Thyroid gland (tissue), 4 donors: ENCODE data around the gene C3orf18. TPM values are rescaled to one million over a fixed set of nuclear protein-coding genes. Genes with fewer than 3 reads are reported as not detected.

Experiments
- DNase-seq, 2 donors: peaks; one replicate each; pipeline ENCODE4 v3.0.0-alpha.2; 2019
- H3K27ac ChIP-seq, 3 donors: fragments of 200-600 bp; sonication (generic); 1 replicate in 2 of 3; 2 replicates in 1 of 3; pipeline ENCODE4 v1.5.1; 2016 to 2019; ENCODE audit warnings: mild to moderate bottlenecking in 1 of 3, moderate library complexity in 1 of 3
- H3K27me3 ChIP-seq: fragments of 200-600 bp; sonication (generic); one replicate; pipeline ENCODE4 v1.5.1; 2019
- H3K36me3 ChIP-seq, 2 donors: fragments of 200-600 bp; sonication (generic); one replicate each; pipeline ENCODE4 v1.5.1; 2016 to 2019
- H3K4me1 ChIP-seq, 2 donors: fragments of 200-600 bp; sonication (generic); one replicate each; pipeline ENCODE4 v1.5.1; 2017 to 2019
- H3K4me3 ChIP-seq, 3 donors: fragments of 200-600 bp; sonication (generic); replicated peaks in 1 of 3; 1 replicate in 2 of 3; 2 replicates in 1 of 3; pipeline ENCODE4 v1.5.1; 2016; ENCODE audit warnings: mild to moderate bottlenecking in 1 of 3
- H3K9me3 ChIP-seq: fragments of 200-600 bp; sonication (generic); one replicate; pipeline ENCODE4 v1.5.1; 2017
- POLR2A ChIP-seq, 2 donors: fragments of 450-650 bp; IDR thresholded peaks; one replicate each; pipeline ENCODE4 v1.6.1; 2017; ENCODE audit warnings: antibody characterized with exemption in 2 of 2, mild to moderate bottlenecking in 2 of 2, moderate library complexity in 1 of 2
- WGBS, 2 donors: methylation state at CpG; one replicate each; pipeline ENCODE4 v1.1.5; 2017; 5-methylcytosine and 5-hydroxymethylcytosine counted together
- intact Hi-C: fragments of 100-400 bp; cut with DNase I; formaldehyde crosslinking; loops from one replicate; pipeline ENCODE4 v1.15.1; 2023
- total RNA-seq, 4 donors: library from RNA; depleted of rRNA; stranded (reverse); fragments of >200 nt; gene quantifications; one replicate each; pipeline ENCODE4 v1.2.3, GENCODE V29; 2016
- TF ChIP-seq, protein P1 (sequence below), 6 experiments: fragments of 200-600 bp in 3 of 6; fragments of 450-650 bp in 3 of 6; sonication (generic) in 3 of 6; IDR thresholded peaks; one replicate each; pipeline ENCODE4 v1.5.1; 2016 to 2019; ENCODE audit warnings: antibody characterized with exemption in 6 of 6, mild to moderate bottlenecking in 2 of 6, inconsistent platforms in 1 of 6, moderate library complexity in 1 of 6

Gene C3orf18
- total RNA-seq, 4 donors from 2014 or later = 19.6 to 22.0 (median 20.3) TPM

- H3K9me3 ChIP-seq = no peaks in the 10 kb centered on the region
- H3K4me1 ChIP-seq = no peaks in the 10 kb centered on the region
- H3K4me3 ChIP-seq = no peak overlapping the region
- intact Hi-C loops = no loop called here
- WGBS, 2 donors = 93 to 98% methylated on average over 3 of the region's 3 CpGs
- no peak for DNase-seq
- H3K27ac ChIP-seq = no peak overlapping the region
- H3K27me3 ChIP-seq = no peaks in the 10 kb centered on the region
- TF ChIP-seq, protein P1, sequence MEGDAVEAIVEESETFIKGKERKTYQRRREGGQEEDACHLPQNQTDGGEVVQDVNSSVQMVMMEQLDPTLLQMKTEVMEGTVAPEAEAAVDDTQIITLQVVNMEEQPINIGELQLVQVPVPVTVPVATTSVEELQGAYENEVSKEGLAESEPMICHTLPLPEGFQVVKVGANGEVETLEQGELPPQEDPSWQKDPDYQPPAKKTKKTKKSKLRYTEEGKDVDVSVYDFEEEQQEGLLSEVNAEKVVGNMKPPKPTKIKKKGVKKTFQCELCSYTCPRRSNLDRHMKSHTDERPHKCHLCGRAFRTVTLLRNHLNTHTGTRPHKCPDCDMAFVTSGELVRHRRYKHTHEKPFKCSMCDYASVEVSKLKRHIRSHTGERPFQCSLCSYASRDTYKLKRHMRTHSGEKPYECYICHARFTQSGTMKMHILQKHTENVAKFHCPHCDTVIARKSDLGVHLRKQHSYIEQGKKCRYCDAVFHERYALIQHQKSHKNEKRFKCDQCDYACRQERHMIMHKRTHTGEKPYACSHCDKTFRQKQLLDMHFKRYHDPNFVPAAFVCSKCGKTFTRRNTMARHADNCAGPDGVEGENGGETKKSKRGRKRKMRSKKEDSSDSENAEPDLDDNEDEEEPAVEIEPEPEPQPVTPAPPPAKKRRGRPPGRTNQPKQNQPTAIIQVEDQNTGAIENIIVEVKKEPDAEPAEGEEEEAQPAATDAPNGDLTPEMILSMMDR (IDR thresholded peaks at IDR 0.05) = no peak
- no peak for TF ChIP-seq POLR2A (IDR thresholded peaks at IDR 0.05)
- H3K36me3 ChIP-seq = no peaks in the 10 kb centered on the region
Observed at GRCh38 chr3:50549226-50549625, 18.3 kb downstream of the C3orf18 start.

DNA sequence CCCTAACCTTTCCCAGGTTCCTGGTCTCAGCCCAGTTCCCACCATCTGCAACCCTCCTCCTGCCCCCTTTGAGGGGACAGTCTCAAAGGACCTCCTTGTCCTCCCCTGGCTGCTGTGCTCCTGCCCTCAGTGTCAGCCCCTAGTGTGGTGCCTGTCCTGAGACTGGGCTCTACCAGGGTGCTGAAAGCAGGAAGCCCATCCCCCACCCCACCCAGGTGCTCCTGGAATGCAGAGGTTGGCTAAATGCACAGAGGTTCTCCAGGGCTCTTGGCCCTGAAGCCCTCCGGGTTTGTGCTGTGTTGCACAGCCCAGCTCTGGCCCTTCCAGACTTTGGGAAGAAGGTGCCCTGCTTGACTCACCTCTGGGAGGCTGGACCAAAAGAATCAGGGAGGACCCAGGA, 21.8 kb downstream of the C3orf18 start:
- WGBS, 2 donors = 71% methylated on average over 1 of the region's 1 CpG; no CpG with 5 or more reads in 1 of the 2 donors
- TF ChIP-seq POLR2A (IDR thresholded peaks at IDR 0.05) = no peak
- TF ChIP-seq, protein P1 (IDR thresholded peaks at IDR 0.05) = no peak
- Histone ChIP-seq H3K4me3 (no peak overlapping the region), H3K27me3 (no peaks in the 10 kb centered on the region), H3K4me1 (no peaks in the 10 kb centered on the region), H3K27ac (no peak overlapping the region), H3K36me3 (no peaks in the 10 kb centered on the region), H3K9me3 (no peaks in the 10 kb centered on the region)
- intact Hi-C loops = no loop called here
- no peak for DNase-seq

- DNase-seq = peak; percentile 75 to 76
- 50% methylated on average over 2 of the region's 2 CpGs for WGBS, 2 donors
Observed at GRCh38 chr3:50542177-50543034, 25.1 kb downstream of the C3orf18 start.

GRCh38 chr3:50539356-50540286, 27.9 kb downstream of the C3orf18 start:
- TF ChIP-seq POLR2A (IDR thresholded peaks at IDR 0.05) = no peak
- Histone ChIP-seq H3K27ac (no peak overlapping the region), H3K9me3 (no peaks in the 10 kb centered on the region), H3K4me1 (peaks cover 19 to 24% of the 10 kb centered on the region in 2 donors), H3K27me3 (no peaks in the 10 kb centered on the region), H3K36me3 (no peaks in the 10 kb centered on the region), H3K4me3 (no peak overlapping the region)
- intact Hi-C loops = loop anchor here (2.0 kb wide), 1 partner anchor 103 kb away; no protein-coding TSS in a partner anchor
- 68 to 71% methylated on average over 11 to 18 of the region's 18 CpGs for WGBS, 2 donors
- DNase-seq = no peak

More at GRCh38 chr3:50542177-50543034, 25.1 kb downstream of the C3orf18 start:
- peaks cover 2 to 3% of the 10 kb centered on the region in 2 donors for H3K4me1 ChIP-seq
- no peaks in the 10 kb centered on the region for H3K27me3 ChIP-seq
- TF ChIP-seq, protein P1 (IDR thresholded peaks at IDR 0.05) = peak; percentile 82 to 93 (median 88)
- no peak for TF ChIP-seq POLR2A (IDR thresholded peaks at IDR 0.05)
- intact Hi-C loops = loop anchor here (2.0 kb wide), 1 partner anchor 194 kb away; no protein-coding TSS in a partner anchor
- no peak overlapping the region for H3K27ac ChIP-seq
- no peaks in the 10 kb centered on the region for H3K36me3 ChIP-seq
- no peak overlapping the region for H3K4me3 ChIP-seq
- no peaks in the 10 kb centered on the region for H3K9me3 ChIP-seq

GRCh38 chr3:50537421-50538129, 30.0 kb downstream of the C3orf18 start:
- TF ChIP-seq POLR2A (IDR thresholded peaks at IDR 0.05) = no peak
- TF ChIP-seq, protein P1 (IDR thresholded peaks at IDR 0.05) = peak in 1 of 6 experiments; percentile 8
- no peaks in the 10 kb centered on the region for H3K27me3 ChIP-seq
- intact Hi-C loops = no loop called here
- no peak overlapping the region for H3K27ac ChIP-seq
- H3K9me3 ChIP-seq = no peaks in the 10 kb centered on the region
- 59 to 65% methylated on average over 4 of the region's 4 CpGs for WGBS, 2 donors
- H3K36me3 ChIP-seq = no peaks in the 10 kb centered on the region
- peaks cover 26 to 37% of the 10 kb centered on the region in 2 donors for H3K4me1 ChIP-seq
- DNase-seq = peak; percentile 42 to 44
- no peak overlapping the region for H3K4me3 ChIP-seq
